T-cell (primary cell): Measurements from ENCODE around the gene ACTL8. TPM values are rescaled to one million over a fixed set of nuclear protein-coding genes. Genes with fewer than 3 reads are reported as not detected.

Source experiments
- ATAC-seq, 4 experiments: fragments of 200-7000 bp in 3 of 4; fragments of 150-1000 bp in 1 of 4; cut with Tn5 transposase; replicated peaks in 1 of 4; 1 replicate in 3 of 4; 2 replicates in 1 of 4; pipeline ENCODE4 v1.10.0; 2021; ENCODE audit warnings: moderate library complexity in 3 of 4, mild to moderate bottlenecking in 2 of 4, moderate number of reproducible peaks in 1 of 4
- CTCF ChIA-PET, 2 donors: fragments of 300-600 bp; sonication (Branson Sonifier 250); formaldehyde crosslinking; loops; one replicate each; lab custom pipeline; 2022; ENCODE audit warnings: antibody characterized with exemption in 2 of 2; lab: Charles Lee
- POLR2A ChIA-PET, 2 donors: fragments of 300-600 bp; sonication (Branson Sonifier 250); formaldehyde crosslinking; loops; one replicate each; lab custom pipeline; 2022; ENCODE audit warnings: antibody characterized with exemption in 2 of 2; lab: Charles Lee
- DNase-seq, 35 experiments: peaks; one replicate each; pipeline versions ENCODE4 v3.0.0 to v3.0.0-alpha.2; 2013 to 2023
- H3K27ac ChIP-seq: one replicate; pipeline ENCODE4 v1.5.1; 2013; ENCODE audit warnings: low read length
- H3K27me3 ChIP-seq, 2 experiments: replicated peaks in 1 of 2; 1 replicate in 1 of 2; 2 replicates in 1 of 2; pipeline versions ENCODE4 v1.6.1 to v1.7.0; 2013; ENCODE audit warnings: low read length in 1 of 2, mixed read lengths in 1 of 2; ENCODE audit not compliant: control insufficient read depth in 2 of 2, insufficient read depth in 2 of 2; ENCODE audit errors: extremely low read depth in 1 of 2
- H3K36me3 ChIP-seq, 2 donors: 1 replicate in 1 of 2; 2 replicates in 1 of 2; pipeline versions ENCODE4 v1.6.1 to v1.7.0; 2013; ENCODE audit warnings: low read length in 1 of 2; ENCODE audit not compliant: control insufficient read depth in 2 of 2, insufficient read depth in 1 of 2; ENCODE audit errors: extremely low read depth in 1 of 2
- H3K4me1 ChIP-seq, 2 experiments: 1 replicate in 1 of 2; 2 replicates in 1 of 2; pipeline versions ENCODE4 v1.6.1 to v1.7.0; 2013; ENCODE audit warnings: low read length in 2 of 2, mixed read lengths in 1 of 2; ENCODE audit not compliant: insufficient read depth in 2 of 2, control insufficient read depth in 1 of 2; ENCODE audit errors: extremely low read depth in 1 of 2
- H3K4me3 ChIP-seq, 2 donors: 1 replicate in 1 of 2; 2 replicates in 1 of 2; pipeline versions ENCODE4 v1.5.1 to v1.7.0; 2013; ENCODE audit warnings: mild to moderate bottlenecking in 2 of 2, low read length in 1 of 2, moderate library complexity in 1 of 2; ENCODE audit not compliant: control insufficient read depth in 1 of 2; ENCODE audit errors: extremely low read depth in 1 of 2
- H3K9me3 ChIP-seq: 2 replicates; pipeline ENCODE4 v1.7.0; 2013
- H3K27ac Mint-ChIP-seq, 2 donors: one replicate each; pipeline ENCODE4 v1.8.0; 2020 to 2021; ENCODE audit warnings: mild to moderate bottlenecking in 2 of 2, mixed read lengths in 2 of 2
- H3K27me3 Mint-ChIP-seq, 2 donors: one replicate each; pipeline ENCODE4 v1.8.0; 2021 to 2022; ENCODE audit warnings: mixed read lengths in 2 of 2
- H3K36me3 Mint-ChIP-seq: one replicate; pipeline ENCODE4 v1.8.0; 2021; ENCODE audit warnings: mixed read lengths
- H3K4me1 Mint-ChIP-seq, 3 donors: one replicate each; pipeline ENCODE4 v1.8.0; 2020 to 2022; ENCODE audit warnings: mixed read lengths in 3 of 3, mild to moderate bottlenecking in 1 of 3
- H3K4me3 Mint-ChIP-seq, 3 donors: one replicate each; pipeline ENCODE4 v1.8.0; 2020 to 2022; ENCODE audit warnings: mild to moderate bottlenecking in 3 of 3, mixed read lengths in 3 of 3, moderate library complexity in 3 of 3
- H3K9me3 Mint-ChIP-seq, 3 donors: one replicate each; pipeline ENCODE4 v1.8.0; 2020 to 2022; ENCODE audit warnings: mixed read lengths in 3 of 3
- WGBS: methylation state at CpG from one replicate; pipeline ENCODE4 v1.1.5; 2013; ENCODE audit warnings: missing lambda C conversion rate; ENCODE audit not compliant: insufficient coverage; 5-methylcytosine and 5-hydroxymethylcytosine counted together
- total RNA-seq, 35 experiments: library from RNA in 6 of 35; stranded (reverse) in 6 of 35; fragments of 120-200 nt in 1 of 35; gene quantifications; one replicate each; pipeline versions ENCODE4 v1.2.1 to v1.2.4 and lab custom pipeline; 2013 to 2026

The ACTL8 gene
- total RNA-seq, 5 donors from 2014 or later (not counting 1 experiment from before 2014, with no cell fraction given), result not detected

DNA sequence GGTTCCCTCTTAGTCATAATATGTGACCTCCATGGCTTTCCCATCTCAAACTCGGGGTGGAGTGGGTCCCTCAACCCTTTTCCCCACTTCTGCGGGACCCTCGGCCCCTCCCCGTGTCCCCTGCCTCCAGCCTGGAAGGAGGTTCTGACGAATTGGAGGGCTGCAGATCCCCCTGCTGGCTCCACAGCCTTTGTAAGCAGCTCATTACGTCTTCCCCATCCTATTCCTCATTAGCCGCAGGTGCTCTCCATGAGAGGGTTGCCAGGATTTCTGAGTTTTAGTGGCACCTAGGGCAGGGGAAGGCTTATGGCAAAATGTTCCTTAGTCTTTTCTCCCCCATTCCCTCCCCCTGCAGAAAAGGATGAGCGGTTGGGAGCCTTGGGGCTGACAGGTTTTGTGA, 8.3 kb downstream of the ACTL8 start:
- H3K27me3 ChIP-seq, result peaks cover 0 to 35% of the 10 kb centered on the region in 2 experiments
- WGBS, result no CpG with 5 or more reads among the region's 8 CpGs
- ATAC-seq (no peak), DNase-seq (no peak)
- no peaks in the 10 kb centered on the region for H3K9me3 ChIP-seq
- no peak overlapping the region for H3K4me3 ChIP-seq
- CTCF ChIA-PET, result interaction anchor here in 1 of 2 donors (0.7 kb wide), 1 partner anchor 47 kb away, joined by 5 read pairs; no protein-coding TSS in a partner anchor
- Mint-ChIP-seq H3K27ac (no peak overlapping the region), H3K4me1 (no peaks in the 10 kb centered on the region), H3K4me3 (no peak overlapping the region), H3K27me3 (peaks cover 9 to 10% of the 10 kb centered on the region in 2 donors), H3K36me3 (no peaks in the 10 kb centered on the region), H3K9me3 (peaks cover 5 to 23% (median 16%) of the 10 kb centered on the region in 3 donors)
- H3K36me3 ChIP-seq, result no peaks in the 10 kb centered on the region
- POLR2A ChIA-PET, result no interaction called here
- no peaks in the 10 kb centered on the region for H3K4me1 ChIP-seq
- no peak overlapping the region for H3K27ac ChIP-seq

DNA sequence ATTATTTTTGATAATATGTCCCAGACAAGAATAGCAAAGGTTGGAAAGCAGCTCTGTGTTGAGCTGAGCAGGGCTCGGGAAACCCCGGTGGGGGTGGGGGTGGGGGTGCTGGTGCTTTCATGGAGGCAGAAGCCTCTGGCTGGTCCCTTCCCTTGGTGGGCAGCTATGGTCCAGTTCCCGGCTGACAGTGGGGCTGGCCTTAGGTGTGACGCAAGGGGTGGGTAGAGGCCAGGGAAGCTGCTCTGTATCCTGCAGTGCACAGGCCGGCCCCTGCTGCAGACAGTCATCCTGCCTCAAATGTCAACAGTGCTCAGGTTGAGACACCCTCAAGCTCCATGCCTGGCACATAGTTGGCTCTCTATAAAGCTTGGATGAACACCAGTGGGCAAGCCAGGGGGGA, 8.9 kb downstream of the ACTL8 start:
- no peaks in the 10 kb centered on the region for H3K4me1 Mint-ChIP-seq
- no peaks in the 10 kb centered on the region for H3K36me3 ChIP-seq
- H3K36me3 Mint-ChIP-seq, result no peaks in the 10 kb centered on the region
- H3K9me3 Mint-ChIP-seq, result peaks cover 5 to 17% (median 10%) of the 10 kb centered on the region in 3 donors
- peaks cover 10 to 12% of the 10 kb centered on the region in 2 donors for H3K27me3 Mint-ChIP-seq
- 95% methylated on average over 5 of the region's 5 CpGs for WGBS
- no peaks in the 10 kb centered on the region for H3K9me3 ChIP-seq
- POLR2A ChIA-PET, result no interaction called here
- peaks cover 0 to 35% of the 10 kb centered on the region in 2 experiments for H3K27me3 ChIP-seq
- DNase-seq (no peak), ATAC-seq (no peak)
- no peak overlapping the region for H3K4me3 Mint-ChIP-seq
- CTCF ChIA-PET, result interaction anchor here in 1 of 2 donors (0.7 kb wide), 1 partner anchor 48 kb away, joined by 5 read pairs; no protein-coding TSS in a partner anchor
- H3K27ac ChIP-seq, result no peak overlapping the region
- H3K4me1 ChIP-seq, result no peaks in the 10 kb centered on the region
- no peak overlapping the region for H3K4me3 ChIP-seq
- H3K27ac Mint-ChIP-seq, result no peak overlapping the region

DNA sequence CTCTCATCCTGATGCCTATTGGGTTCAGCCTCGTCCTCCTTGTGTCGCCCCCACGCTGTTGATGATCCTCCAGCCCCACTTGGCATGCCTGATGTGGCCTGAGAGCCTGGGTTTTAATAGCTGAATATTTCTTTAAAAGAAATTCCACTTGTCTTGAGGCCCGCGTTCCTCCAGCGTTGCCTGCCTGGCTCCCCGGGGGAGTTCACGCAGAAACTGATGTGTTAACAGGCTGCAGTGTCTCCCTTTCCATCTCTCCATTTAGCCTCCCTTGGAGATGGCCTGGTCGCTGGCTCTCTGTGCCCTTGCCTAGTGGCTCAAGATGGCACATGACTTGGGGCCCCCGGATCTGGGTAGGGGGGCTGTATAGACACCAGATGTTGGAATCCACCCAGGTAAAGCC, 9.5 kb downstream of the ACTL8 start:
- Histone ChIP-seq H3K27ac (no peak overlapping the region), H3K9me3 (no peaks in the 10 kb centered on the region), H3K4me3 (no peak overlapping the region), H3K36me3 (no peaks in the 10 kb centered on the region), H3K4me1 (no peaks in the 10 kb centered on the region), H3K27me3 (peaks cover 0 to 35% of the 10 kb centered on the region in 2 experiments)
- DNase-seq, result no peak
- ATAC-seq, result no peak
- H3K4me1 Mint-ChIP-seq, result no peaks in the 10 kb centered on the region
- no peak overlapping the region for H3K27ac Mint-ChIP-seq
- CTCF ChIA-PET, result no interaction called here
- H3K27me3 Mint-ChIP-seq, result peaks cover 10 to 12% of the 10 kb centered on the region in 2 donors
- POLR2A ChIA-PET, result no interaction called here
- WGBS, result 73% methylated on average over 5 of the region's 10 CpGs
- H3K9me3 Mint-ChIP-seq, result peaks cover 5 to 14% (median 7%) of the 10 kb centered on the region in 3 donors
- no peaks in the 10 kb centered on the region for H3K36me3 Mint-ChIP-seq
- H3K4me3 Mint-ChIP-seq, result no peak overlapping the region

DNA sequence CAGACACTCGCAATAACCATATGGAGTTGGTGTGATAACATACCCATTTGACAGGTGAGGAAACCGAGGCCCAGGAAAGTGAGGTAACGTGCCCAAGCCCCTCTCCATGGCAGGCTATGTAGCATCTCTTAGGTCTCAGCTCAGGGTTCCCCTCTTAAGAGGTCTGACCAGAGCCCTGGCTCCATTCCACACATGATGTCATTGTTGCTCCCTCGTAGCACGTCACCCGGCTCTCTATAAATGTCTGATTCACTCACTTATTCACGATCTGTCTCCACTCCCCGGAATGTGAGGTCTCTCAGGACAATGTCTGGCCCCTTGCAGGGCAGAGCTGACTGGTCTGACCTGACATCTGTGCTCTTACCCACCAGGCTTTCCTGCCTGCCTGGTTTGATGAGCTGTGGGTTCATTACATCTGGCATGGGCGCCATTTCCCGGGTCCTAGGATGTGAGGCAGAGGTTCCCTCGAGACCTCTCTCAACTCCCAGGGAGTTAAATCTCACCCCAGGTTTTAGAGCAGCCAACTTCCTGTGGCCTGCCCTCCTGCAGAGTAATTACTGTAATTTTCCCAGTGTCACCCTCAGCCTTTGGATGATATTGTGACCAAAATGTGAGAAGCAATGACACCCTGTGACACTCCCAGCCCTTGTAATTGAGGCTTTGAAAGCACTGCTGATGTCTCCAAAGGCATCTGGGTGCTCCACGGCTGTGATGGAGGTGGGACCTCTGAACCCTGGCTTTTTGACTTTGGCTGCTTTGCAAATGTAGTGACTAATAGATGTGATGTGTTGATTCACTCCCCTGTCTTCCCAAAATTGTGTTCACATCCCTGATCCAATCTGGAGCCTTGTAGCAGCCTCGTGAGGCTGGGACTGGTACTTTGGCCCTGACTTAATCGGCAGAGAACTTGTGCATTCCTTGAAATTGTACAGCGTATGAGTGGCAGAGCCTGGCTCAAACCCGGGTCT, 10.6 kb downstream of the ACTL8 start:
- no peaks in the 10 kb centered on the region for H3K4me1 Mint-ChIP-seq
- 76% methylated on average over 12 of the region's 16 CpGs for WGBS
- H3K27ac Mint-ChIP-seq, result no peak overlapping the region
- H3K4me3 Mint-ChIP-seq, result no peak overlapping the region
- H3K4me3 ChIP-seq, result no peak overlapping the region
- H3K4me1 ChIP-seq, result no peaks in the 10 kb centered on the region
- ChIA-PET POLR2A (no interaction called here), CTCF (no interaction called here)
- DNase-seq, result no peak
- H3K36me3 ChIP-seq, result no peaks in the 10 kb centered on the region
- ATAC-seq, result no peak
- H3K36me3 Mint-ChIP-seq, result no peaks in the 10 kb centered on the region
- H3K9me3 ChIP-seq, result no peaks in the 10 kb centered on the region
- peaks cover 12 to 13% of the 10 kb centered on the region in 2 donors for H3K27me3 Mint-ChIP-seq
- H3K27ac ChIP-seq, result no peak overlapping the region
- H3K27me3 ChIP-seq, result peaks cover 0 to 35% of the 10 kb centered on the region in 2 experiments
- peaks cover 0 to 3% (median 0%) of the 10 kb centered on the region in 3 donors for H3K9me3 Mint-ChIP-seq

DNA sequence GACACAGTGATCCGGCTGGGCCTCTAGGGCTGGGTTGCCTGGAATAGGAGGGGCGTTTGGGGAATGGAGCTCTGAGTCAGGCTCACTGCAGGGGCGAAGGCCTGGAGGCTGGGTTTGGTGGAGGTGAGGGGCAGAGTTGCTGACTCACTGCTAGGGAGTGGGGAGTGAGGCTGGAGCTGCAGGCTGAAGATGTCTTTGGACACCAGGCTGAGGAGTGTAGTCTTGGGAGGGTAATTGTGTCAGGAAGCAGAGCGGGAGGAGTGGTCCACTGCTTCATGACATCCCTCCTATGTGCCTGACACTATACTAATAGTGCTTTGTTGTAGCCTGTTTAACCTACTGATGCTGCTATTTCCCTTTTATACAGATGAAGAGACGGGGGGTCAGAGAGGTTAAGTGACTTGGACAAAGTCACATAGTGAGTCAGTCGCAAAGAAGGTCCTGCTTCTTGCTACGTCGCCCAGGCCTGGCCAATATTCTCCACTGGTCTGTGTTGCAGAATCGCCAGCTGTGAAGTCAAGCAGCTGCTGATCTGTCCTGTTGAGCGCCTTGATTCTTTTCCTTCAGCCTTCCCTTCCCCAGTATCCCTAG, 13.6 kb downstream of the ACTL8 start:
- peaks cover 14 to 16% of the 10 kb centered on the region in 2 donors for H3K27me3 Mint-ChIP-seq
- CTCF ChIA-PET, result no interaction called here
- no peak overlapping the region for H3K27ac Mint-ChIP-seq
- no peaks in the 10 kb centered on the region for H3K9me3 Mint-ChIP-seq
- ATAC-seq, result no peak
- no peaks in the 10 kb centered on the region for H3K4me1 Mint-ChIP-seq
- no peak for DNase-seq
- POLR2A ChIA-PET, result no interaction called here
- Histone ChIP-seq H3K36me3 (no peaks in the 10 kb centered on the region), H3K4me3 (no peak overlapping the region), H3K4me1 (no peaks in the 10 kb centered on the region), H3K27me3 (peaks cover 0 to 29% of the 10 kb centered on the region in 2 experiments), H3K27ac (no peak overlapping the region), H3K9me3 (no peaks in the 10 kb centered on the region)
- WGBS, result 76% methylated on average over 7 of the region's 10 CpGs
- H3K36me3 Mint-ChIP-seq, result no peaks in the 10 kb centered on the region
- H3K4me3 Mint-ChIP-seq, result no peak overlapping the region

DNA sequence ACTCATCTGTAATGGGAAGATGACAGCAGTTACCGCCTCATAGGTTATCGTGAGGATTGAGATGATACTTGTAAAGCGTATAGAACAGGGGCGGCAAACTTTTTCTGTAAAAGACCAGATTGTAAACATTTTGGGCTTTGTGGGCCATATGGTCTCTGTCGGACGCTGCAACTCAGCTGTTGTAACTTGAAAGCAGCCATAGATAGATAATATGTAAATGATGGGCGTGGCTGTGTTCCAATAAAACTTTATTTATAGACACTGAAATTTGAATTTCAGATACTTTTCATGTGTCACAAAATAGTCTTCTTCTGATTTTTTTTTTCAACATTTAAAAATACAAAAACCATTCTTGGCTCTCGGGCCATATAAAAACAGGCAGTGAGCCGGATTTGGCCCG, 15.8 kb downstream of the ACTL8 start:
- Mint-ChIP-seq H3K27me3 (peaks cover 15 to 16% of the 10 kb centered on the region in 2 donors), H3K4me3 (no peak overlapping the region), H3K4me1 (no peaks in the 10 kb centered on the region), H3K9me3 (no peaks in the 10 kb centered on the region), H3K36me3 (no peaks in the 10 kb centered on the region), H3K27ac (no peak overlapping the region)
- POLR2A ChIA-PET, result no interaction called here
- Histone ChIP-seq H3K4me3 (no peak overlapping the region), H3K9me3 (no peaks in the 10 kb centered on the region), H3K27ac (no peak overlapping the region), H3K27me3 (peaks cover 0 to 16% of the 10 kb centered on the region in 2 experiments), H3K36me3 (no peaks in the 10 kb centered on the region), H3K4me1 (no peaks in the 10 kb centered on the region)
- no peak for ATAC-seq
- CTCF ChIA-PET, result no interaction called here
- no peak for DNase-seq
- 95% methylated on average over 3 of the region's 10 CpGs for WGBS
